Stimulated activated CD8-positive, alpha-beta memory T cell treated with anti-CD3 and anti-CD28 coated beads, Interleukin-7, amount 100 ng/mL, for 48 hours (primary cell): ENCODE measurements around the gene SLC7A5.
A peak's percentile ranks its signal among the peaks of the same experiment; 100 is the strongest.
"Not testable (repeated sequence)": the region's sequence is repeated elsewhere in the genome, so short reads cannot be mapped to it uniquely, and the experiment has no call there.

Experiments
- DNase-seq, 2 donors: peaks; one replicate each; pipeline ENCODE4 v3.0.0-alpha.2; 2020; ENCODE audit warnings: low read depth in 1 of 2; ENCODE audit errors: extremely low read depth in 1 of 2

SLC7A5 gene

GRCh38 chr16:87802670-87803069 lies 66.6 kb downstream of the SLC7A5 start:
- no peak for DNase-seq

GRCh38 chr16:87801679-87802259 lies 67.5 kb downstream of the SLC7A5 start:
- DNase-seq = no peak

- DNase-seq = no peak
These were observed 68.8 kb downstream of the SLC7A5 start for GRCh38 chr16:87800497-87800896.

GRCh38 chr16:87795336-87795735 lies 74.0 kb downstream of the SLC7A5 start:
- no peak for DNase-seq

- DNase-seq = no peak
These were observed 74.7 kb downstream of the SLC7A5 start for GRCh38 chr16:87794485-87795078.

GRCh38 chr16:87792205-87792565 lies 77.1 kb downstream of the SLC7A5 start:
- DNase-seq = no peak

- DNase-seq = no peak
These were observed 77.8 kb downstream of the SLC7A5 start for GRCh38 chr16:87791295-87792204.

GRCh38 chr16:87790292-87791100 lies 78.8 kb downstream of the SLC7A5 start:
- no peak for DNase-seq

- DNase-seq = no peak
These were observed 79.6 kb downstream of the SLC7A5 start for GRCh38 chr16:87789437-87790291.

GRCh38 chr16:87788730-87789436 lies 80.4 kb downstream of the SLC7A5 start:
- not testable (repeated sequence) for DNase-seq

GRCh38 chr16:87787451-87788091 lies 81.7 kb downstream of the SLC7A5 start:
- DNase-seq = not testable (repeated sequence)

GRCh38 chr16:87784812-87785211 lies 84.5 kb downstream of the SLC7A5 start:
- no peak for DNase-seq

GRCh38 chr16:87782033-87782432 lies 87.3 kb downstream of the SLC7A5 start:
- DNase-seq = no peak

- peak in 1 of 2 donors; percentile 75 for DNase-seq
These were observed 88.8 kb downstream of the SLC7A5 start for GRCh38 chr16:87780385-87780989.
